ENCODE data around the gene SLFN12L.
"Not testable (repeated sequence)": the region's sequence is repeated elsewhere in the genome, so short reads cannot be mapped to it uniquely, and the experiment has no call there.

SLFN12L gene

DNA sequence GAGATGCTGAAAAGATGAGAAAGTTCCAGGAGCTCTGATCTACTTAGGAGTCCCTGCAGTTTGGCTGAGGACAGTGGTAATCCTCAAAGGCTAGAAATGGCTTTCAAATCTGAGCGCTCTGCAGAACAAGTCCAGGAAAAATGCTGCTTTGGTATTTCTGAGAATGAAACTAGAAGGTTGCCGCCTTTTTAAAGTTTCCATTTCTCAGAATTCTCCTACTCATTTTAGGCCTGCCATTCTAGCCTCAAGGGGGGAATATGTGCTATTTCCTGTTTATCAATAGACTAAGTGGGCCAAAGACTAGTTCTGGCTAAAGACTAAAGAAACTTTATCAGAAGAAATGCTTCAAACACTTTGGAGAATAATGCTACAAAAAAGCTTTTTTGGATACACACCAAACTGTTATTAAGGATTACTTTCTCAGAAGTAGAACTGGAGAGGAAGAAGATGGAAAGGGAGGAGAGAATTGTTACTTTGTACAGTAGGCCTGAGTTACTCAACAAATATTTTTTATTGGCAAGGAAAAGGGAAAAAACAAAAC is at the start of gene SLFN12L:
SLFN12L (minus strand) TSS at position 78 of the 541 bp plus-strand sequence. CDS start 15,314 bp downstream, outside the sequence.
- no peak for DNase-seq

DNA sequence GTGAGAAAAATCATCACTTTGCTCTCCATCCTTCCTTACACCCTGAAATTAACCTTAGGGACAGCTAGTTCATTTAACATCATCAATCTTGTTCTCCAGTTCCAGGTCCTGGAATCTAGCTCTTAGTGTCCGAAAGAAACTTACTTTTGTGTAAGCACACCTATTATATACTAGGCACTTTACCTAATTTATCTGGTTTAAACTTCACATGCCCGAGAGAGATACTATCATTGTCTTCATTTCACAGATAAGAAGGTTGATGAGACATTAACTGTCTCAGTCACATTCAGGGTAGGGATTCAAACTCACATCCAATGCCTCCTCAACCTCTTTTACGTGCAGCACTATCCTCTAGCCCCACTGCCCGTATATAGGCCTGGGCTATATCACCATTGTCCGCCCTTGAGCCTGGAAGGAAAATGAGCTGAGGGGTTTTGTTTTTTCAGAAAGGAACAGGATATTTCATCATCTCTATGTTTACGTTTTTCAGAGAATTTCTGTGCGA is 49.1 kb upstream of the SLFN12L start:
- DNase-seq, result no peak

- no peak for DNase-seq
Observed at GRCh38 chr17:35584061-35584460, 46.6 kb upstream of the SLFN12L start.

- no peak for DNase-seq
Observed at GRCh38 chr17:35578929-35579432, 41.5 kb upstream of the SLFN12L start.

- peak; percentile 83 for DNase-seq
Observed at GRCh38 chr17:35578197-35578928, 40.9 kb upstream of the SLFN12L start, which contains the start of gene PEX12. Gene PEX12, minus strand, starts transcription at chr17:35578571. Its CDS starts 550 bp downstream, at chr17:35578021.

- no peak for DNase-seq
Observed at GRCh38 chr17:35577830-35578196, 40.3 kb upstream of the SLFN12L start.

- DNase-seq, result no peak
Observed at GRCh38 chr17:35575759-35576158, 38.3 kb upstream of the SLFN12L start.

DNA sequence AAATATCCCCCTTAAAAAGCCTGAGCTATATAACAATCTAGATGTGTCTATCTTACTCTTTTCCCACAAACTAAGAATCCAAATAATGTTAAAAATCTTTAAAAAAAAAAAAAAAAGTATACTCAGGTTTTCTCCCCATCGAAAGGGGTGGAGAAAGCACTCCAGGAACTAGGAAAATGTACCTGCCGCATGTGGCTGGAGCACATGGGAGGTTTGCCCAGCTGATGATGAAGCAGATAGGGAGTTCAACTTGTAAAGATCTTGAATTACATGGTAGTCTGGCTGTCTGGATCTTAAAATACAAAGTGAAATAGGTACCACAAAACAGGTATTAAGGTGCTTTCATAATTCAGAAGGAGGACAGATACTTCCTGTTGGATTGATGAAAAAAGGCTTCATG is 31.9 kb upstream of the SLFN12L start:
- DNase-seq, result no peak

GRCh38 chr17:35568561-35568960 is 31.1 kb upstream of the SLFN12L start:
- no peak for DNase-seq

GRCh38 chr17:35566968-35567367 is 29.5 kb upstream of the SLFN12L start:
- no peak for DNase-seq

GRCh38 chr17:35563181-35563580 is 25.7 kb upstream of the SLFN12L start:
- not testable (repeated sequence) for DNase-seq

DNA sequence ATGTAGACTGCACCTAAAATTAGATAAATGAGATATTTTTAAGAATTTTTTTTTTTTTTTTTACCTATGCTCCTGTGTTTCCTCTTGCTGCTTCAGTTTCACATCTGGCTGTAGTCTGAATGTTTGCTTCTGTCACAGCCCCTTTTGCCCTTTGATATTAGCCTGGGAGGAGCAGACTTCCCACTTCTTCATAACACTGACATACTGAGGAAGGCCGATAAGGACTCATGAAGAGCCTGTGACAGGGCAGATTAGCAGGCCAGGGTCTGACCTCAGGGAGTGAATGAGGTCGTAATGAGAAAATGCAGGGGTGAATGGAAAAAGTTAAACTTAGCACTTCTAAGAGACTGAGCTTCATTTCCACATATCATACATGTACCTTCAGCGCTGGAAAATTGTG is 23.2 kb upstream of the SLFN12L start, which contains the start of gene SLFN14:
SLFN14 (minus strand) TSS at position 117 of the 400 bp plus-strand sequence. CDS start 2,757 bp downstream, outside the sequence.
- DNase-seq, result no peak

DNA sequence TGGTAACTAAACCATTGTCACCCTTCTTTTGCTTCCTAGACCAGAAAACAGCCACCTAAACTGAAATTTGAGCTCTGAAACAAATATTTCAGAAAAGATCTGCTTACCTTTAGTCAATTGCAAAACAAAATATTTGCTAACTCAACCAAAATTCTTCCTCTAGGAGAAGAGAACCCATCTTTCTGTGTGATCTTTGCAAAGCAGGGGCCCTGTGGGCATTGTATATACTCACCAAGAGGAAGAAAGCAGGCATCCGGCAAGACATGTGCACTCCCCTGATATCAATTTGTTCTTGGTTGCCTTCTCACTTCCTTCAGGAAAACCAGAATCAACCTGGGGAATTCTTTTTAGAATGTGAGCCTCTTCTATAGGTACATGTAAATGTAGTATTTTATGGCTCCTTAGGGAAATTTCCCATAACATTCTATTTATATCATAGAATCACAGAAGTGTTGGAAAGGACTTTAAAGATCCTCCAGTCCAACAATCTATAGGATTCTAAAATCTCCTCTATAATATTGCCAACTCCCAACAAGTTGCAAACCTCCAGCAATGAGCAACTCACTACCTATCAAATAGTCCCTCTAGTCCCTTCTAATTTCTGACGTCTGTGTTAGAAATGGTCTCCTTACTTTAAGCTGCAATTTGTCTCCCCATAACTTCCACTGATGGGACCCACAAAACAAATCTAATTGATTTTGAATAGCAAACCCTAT is 22.2 kb upstream of the SLFN12L start:
- no peak for DNase-seq

GRCh38 chr17:35557353-35557752 is 19.9 kb upstream of the SLFN12L start:
- no peak for DNase-seq

DNA sequence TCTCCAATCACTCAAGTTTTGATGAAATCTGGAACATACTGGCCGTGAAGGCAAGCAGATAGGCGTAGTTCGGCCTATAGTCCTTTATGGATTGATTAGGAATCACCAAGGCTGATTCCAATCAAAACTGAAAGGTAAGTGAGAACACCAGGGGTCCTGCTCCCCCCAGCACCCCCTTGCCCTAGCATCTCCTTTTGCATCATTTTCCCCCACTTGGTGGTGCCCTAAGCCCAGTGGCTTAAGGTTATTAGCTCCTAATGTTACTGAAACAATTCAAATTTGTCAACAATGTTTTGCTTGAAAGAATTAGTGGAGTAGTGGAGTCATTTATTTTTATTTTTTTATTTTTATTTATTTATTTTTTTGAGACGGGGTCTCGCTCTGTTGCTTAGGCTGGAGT is 18.2 kb upstream of the SLFN12L start:
- no peak for DNase-seq

- no peak for DNase-seq
Observed at GRCh38 chr17:35554668-35555067, 17.2 kb upstream of the SLFN12L start.

- no peak for DNase-seq
Observed at GRCh38 chr17:35553310-35553709, 15.8 kb upstream of the SLFN12L start.

DNA sequence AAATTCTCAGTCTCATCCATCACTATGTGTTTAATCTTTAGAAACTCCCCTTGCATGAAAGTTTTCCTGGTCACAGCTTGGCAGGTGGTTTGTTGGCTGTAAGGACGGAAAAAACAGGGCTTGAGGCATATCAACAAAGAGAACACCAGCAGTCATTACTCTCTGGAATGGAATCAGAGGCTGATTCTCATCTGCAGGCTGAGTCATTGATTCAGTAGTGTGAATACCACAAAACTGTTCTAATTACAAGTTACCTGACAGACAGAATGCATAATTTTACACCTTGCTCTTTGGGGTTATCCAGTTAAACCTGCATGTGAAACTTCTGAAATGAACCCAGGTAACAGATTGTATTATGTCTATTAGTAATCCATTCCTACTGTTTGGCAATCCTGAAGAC is 11.5 kb upstream of the SLFN12L start:
- DNase-seq, result no peak

- no peak for DNase-seq
Observed at GRCh38 chr17:35548208-35548810, 10.8 kb upstream of the SLFN12L start.

DNA sequence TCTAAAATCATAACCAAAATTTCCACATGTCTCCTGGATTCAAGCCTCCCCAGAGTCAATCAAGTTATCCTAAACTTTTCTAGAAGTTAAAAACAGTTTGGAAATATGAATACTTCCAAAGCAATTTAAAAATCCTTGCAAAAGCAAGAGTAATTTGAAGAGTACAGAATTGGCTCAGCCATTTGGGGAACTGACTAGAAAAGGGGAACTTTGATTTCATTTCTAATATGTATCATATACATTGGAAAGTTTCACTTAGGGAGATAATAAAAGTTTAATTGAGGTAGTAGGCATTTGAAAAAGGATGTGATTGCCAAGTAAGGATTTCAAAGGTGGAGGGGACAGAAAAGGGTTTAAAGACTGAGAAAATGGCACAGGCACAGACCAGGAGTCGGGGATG is 9.0 kb upstream of the SLFN12L start:
- DNase-seq, result no peak

- DNase-seq, result no peak
Observed at GRCh38 chr17:35545150-35545549, 7.7 kb upstream of the SLFN12L start.

DNA sequence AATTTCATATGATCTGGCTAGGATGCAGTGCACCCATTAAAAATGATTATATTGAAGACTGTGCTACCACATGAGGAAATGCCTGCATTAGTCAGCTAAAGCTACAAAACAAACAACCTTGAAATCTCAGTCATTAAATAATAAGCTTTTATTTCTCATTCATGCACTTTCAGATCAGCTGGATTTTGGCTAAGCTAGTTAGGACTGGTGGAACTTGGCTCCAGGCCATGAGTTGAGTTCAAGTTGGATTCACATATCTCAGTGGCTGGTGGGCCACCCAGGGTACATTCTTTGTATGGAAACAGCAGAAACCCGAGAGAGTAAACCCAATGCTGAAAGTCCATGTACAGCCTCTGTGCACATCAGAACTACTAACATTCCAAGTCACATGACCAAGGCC is 6.4 kb upstream of the SLFN12L start:
- no peak for DNase-seq

GRCh38 chr17:35542990-35543389 is 5.5 kb upstream of the SLFN12L start:
- DNase-seq, result no peak

Measured in NCI-H1105 (cell line).